Retina (tissue), 1 donor: ENCODE results near the gene CYB5D1.

ENCODE experiments used
- DNase-seq: peaks from one replicate; pipeline ENCODE4 v3.0.0-alpha.2; 2016

Gene CYB5D1

DNA sequence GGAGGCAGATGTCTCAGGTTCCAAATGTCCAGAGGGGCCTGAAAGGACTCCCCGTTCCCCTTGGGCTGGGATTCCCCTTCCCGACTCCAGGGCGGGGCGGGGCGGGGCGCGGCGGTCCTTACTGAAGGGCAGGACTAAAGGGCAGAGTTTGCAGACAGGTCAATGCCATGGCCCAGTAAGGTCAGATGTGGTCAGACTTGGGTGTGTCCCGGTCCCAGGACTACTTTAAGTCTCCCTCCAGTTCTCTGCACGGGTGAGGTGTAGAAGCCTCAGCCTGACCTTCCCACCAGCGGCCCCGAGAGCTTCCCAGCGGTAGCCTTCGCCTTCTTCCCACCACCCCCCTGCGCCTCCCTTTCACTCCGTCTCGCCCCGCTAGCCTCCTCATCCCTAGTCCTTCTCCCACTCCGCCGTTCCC lies 23.3 kb upstream of the CYB5D1 start:
- DNase-seq, result no peak

- DNase-seq, result peak; percentile 99
Measured at GRCh38 chr17:7834957-7835813, 22.6 kb upstream of the CYB5D1 start.

DNA sequence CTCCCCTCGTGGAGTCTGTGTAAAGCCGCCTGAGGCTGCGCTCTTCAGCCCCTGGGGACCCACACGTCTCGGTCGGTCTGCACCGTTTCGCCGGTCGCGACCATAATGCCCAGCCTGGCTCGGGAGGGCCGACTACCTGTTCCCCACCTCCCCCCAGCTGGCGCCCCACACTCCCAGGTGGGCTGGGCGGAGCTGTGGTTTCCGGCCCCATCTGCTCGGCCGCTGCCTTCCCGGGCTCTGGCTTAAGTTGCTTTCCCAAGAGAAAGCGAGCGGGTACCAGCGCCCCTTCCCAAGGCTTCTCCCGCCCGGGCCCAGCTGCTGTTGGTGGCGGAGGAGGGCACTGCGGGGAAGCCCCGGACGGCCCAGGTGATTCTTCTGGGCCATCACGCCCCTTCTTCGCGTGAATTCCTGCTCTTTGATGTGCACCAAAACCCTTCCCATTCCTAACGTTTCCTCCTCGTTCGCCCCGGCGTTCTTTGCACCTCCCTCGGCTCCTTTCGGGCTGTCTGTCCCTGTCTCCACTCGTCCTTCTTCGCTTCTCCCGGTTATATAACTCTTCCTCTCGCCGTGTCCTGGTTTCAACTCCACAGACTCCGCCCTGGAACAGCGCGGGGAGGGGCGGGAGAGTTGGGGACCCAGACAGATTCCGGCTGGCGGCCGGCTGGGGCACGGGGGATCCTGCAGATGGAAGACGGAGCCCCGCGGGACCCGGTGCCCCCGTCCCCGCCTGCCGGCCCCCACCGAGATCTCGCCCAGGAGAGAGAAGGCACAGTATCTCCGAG lies 21.8 kb upstream of the CYB5D1 start:
- DNase-seq, result peak; percentile 87

DNA sequence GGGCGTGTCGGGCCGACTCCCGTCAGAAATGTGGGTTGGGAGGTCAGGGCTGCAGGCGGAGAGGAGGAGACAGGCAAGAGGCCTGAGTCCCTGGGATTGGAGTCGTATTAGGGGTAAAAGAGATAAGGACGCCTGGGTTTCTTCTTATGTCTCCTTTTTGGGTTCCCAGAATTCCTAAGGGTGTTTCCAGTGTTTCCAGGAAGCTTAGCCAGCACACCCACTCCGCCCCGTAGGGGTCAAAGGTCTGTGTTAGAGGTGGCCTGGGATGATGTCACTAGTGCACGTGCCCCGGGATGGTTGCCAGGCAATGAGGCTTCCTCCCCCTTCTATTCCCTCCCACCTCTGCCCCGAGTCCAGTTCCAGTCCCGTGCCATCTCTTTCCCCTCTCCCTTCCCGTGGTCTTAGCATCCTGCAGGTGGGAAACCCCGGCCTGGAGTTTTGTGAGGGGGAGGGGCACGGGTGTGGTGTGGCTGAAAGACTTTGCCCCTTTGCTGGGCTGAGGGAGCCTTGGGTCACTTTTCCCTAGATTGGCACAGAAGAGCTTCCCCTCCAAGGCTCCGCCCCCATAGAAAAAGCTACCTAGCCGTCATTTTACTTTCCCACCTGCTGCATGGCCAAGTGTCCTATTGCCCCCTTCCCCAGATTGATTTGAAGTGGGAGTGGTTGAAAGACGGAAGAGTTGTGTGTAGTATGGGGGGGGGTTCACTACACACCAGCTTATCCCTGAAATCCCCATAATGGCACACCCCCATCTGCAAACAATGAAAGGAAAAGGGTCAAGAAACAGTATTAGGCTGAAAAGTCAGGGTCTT lies 21.0 kb upstream of the CYB5D1 start:
- DNase-seq, result peak; percentile 95

- DNase-seq, result no peak
Measured at GRCh38 chr17:7837408-7838088, 20.3 kb upstream of the CYB5D1 start.

DNA sequence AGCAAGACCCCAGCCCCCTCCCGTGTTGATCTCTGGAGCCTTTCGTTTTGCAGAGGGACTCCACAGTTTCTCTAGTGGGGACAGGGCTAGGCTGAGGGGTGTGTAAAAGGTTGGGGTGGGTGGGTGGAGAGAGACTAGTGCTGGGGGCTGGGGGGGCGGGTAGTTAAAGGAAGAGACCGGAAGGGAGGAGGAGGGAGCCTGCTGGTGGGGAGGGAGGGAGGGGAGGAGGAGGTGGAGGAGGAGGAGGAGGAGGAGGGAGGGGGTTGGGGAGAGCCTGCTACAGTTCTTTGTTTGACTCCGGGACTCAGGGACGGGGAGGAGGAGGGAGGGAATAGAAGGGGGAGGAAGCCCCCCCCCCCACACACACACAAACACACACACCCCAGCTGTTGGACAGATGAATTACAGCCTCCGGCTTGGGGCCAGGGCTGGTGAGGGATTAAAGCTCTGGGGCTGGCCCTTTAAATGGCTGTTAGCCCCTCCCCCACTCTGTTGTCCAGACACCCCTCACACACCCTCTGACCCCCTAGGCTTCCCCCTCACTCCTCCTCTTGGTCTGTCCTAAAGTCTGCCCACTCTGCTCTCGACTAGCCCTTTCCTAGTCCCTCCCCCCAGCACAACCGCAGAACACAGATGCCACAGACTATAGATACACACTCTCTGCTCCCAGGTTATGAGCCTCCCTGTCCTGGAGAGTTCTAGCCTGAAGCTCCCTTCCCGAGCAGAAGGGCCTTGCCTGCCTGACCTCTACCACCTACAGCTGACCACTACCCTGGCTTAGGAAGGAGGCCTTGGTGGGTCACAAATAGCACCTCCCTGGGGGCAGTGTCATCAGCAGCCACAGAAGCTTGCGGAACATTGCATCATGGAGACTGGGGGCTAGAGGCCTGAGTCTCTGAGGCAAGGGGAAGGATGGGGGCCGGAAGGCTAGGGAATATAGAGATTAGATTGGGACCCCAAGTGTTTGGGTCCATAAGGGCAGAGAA lies 19.4 kb upstream of the CYB5D1 start:
- peak; percentile 63 for DNase-seq

- no peak for DNase-seq
Measured at GRCh38 chr17:7839190-7839875, 18.5 kb upstream of the CYB5D1 start.

DNA sequence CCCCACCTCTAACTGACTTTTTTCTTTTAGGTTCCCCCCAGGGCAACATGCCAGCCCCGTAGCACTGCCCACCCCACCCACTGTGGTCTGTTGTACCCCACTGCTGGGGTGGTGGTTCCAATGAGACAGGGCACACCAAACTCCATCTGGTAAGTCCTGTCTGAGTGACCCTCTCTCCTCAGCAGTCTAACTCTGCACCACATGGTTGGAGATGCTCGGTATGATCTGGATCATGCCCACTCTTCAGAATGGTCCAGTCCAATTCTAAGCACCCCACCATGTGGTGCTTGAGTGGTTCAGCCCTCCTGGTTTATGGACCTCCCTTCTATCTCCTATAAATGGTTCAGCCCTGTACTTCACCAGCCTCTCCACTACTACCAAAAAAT lies 17.9 kb upstream of the CYB5D1 start:
- DNase-seq, result no peak

GRCh38 chr17:7840441-7840840 lies 17.4 kb upstream of the CYB5D1 start:
- no peak for DNase-seq

DNA sequence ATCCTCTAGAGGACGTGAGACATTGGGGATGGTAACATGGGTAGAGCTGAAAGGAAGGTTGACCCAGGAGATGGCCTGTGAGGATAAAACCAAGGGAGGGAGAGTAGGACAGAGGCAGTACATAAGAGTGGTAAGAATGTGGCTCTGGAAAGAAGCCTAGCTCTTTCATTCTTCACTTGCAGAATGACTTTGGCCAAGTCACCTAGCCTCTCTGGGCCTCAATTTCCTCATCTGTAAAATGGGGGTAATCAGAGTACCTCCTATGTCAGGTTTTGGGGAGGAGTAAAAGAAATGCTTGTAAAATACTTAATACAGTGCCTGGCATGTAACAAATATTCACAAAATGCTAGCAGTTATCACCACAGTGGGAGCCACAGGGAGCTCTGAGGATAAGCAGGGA lies 16.9 kb upstream of the CYB5D1 start:
- no peak for DNase-seq

GRCh38 chr17:7841396-7841914 lies 16.3 kb upstream of the CYB5D1 start:
- peak; percentile 68 for DNase-seq

DNA sequence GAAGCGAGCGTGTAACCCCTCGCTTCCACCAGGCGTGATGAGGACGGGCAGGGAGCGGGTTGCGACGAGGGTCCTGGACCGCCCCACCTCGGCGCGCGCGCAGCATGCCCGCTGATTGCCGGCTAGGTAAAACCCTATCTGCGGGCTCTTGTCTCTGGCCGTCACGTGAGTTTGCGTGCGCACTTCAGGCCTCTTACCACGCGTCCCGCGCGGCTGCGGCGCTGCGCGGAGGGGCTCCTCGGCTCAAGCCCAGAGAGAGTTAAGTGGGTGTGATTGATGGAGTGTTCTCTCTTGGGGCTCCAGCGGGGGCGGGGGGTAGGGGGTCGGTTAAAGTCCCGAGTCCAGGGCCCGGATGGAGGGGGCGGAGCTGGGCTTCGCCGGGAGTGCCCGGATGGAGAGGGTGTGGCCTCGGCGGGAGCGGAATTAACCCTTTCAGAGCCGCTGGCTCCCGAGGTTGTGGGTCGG lies 15.9 kb upstream of the CYB5D1 start:
- DNase-seq, result peak; percentile 96

GRCh38 chr17:7842380-7843256 lies 15.2 kb upstream of the CYB5D1 start:
- DNase-seq, result no peak

DNA sequence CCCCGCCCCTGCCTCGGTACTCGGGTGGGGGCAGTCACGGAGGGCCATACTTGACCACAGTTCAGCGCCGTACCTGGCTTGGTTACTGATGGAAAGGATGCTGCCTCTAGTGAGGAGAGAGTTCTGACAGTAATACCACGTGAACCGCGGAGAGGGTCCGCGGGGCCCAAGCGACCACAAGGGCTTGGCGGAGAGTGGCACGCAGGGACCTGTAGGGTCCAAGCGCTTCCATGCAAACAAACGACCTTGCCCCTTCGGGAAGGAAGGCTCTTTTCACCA lies 14.6 kb upstream of the CYB5D1 start:
- DNase-seq, result no peak

DNA sequence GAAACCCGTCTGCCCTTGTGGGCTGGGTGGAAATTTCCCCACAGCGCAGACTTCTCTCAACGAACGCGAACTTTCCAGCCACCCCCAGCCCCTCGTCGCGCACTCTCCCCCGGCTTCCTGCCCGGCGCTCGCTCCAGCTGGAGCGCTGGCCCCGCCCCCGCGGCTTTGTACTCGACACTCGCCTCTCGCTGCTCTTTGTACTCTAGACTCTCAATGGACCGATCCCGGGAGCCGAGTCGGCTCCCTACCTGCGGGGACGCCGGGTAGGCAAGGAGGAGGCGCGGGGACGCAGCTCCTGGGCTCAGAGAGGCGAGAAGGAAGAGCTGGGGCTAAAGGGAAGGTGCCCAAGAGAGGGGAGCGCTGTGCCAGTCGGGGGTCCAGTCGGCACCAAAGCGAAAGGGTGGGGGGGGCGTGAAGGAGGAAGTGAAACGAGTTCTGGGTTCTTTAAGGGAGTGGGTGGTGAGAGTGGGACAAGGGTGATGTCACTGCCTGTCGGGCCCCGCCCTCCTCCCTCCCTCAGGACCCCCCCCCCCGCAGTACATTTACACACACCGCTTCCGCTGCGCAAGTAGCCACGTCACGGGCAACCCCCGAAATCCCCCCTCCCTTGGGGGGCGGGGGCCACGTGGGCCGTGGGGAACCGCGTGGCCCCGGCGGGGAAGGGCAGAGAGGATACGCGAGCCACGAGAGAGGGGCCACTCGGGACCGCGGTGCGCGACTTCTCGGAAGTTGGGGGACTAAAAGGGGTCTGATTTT lies 14.1 kb upstream of the CYB5D1 start:
- peak; percentile 81 for DNase-seq

- peak; percentile 91 for DNase-seq
Measured at GRCh38 chr17:7844292-7845154, 13.3 kb upstream of the CYB5D1 start.

- DNase-seq, result no peak
Measured at GRCh38 chr17:7845359-7846062, 12.3 kb upstream of the CYB5D1 start.
